Measurements from ENCODE around the gene NCAPG. TPM values are rescaled to one million over a fixed set of nuclear protein-coding genes. Genes with fewer than 3 reads are reported as not detected.

The NCAPG gene, protein sequence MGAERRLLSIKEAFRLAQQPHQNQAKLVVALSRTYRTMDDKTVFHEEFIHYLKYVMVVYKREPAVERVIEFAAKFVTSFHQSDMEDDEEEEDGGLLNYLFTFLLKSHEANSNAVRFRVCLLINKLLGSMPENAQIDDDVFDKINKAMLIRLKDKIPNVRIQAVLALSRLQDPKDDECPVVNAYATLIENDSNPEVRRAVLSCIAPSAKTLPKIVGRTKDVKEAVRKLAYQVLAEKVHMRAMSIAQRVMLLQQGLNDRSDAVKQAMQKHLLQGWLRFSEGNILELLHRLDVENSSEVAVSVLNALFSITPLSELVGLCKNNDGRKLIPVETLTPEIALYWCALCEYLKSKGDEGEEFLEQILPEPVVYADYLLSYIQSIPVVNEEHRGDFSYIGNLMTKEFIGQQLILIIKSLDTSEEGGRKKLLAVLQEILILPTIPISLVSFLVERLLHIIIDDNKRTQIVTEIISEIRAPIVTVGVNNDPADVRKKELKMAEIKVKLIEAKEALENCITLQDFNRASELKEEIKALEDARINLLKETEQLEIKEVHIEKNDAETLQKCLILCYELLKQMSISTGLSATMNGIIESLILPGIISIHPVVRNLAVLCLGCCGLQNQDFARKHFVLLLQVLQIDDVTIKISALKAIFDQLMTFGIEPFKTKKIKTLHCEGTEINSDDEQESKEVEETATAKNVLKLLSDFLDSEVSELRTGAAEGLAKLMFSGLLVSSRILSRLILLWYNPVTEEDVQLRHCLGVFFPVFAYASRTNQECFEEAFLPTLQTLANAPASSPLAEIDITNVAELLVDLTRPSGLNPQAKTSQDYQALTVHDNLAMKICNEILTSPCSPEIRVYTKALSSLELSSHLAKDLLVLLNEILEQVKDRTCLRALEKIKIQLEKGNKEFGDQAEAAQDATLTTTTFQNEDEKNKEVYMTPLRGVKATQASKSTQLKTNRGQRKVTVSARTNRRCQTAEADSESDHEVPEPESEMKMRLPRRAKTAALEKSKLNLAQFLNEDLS
- total RNA-seq (2014; rRNA removed; shearing (Covaris generic); ENCODE audit: low replicate concordance) = 21.0 and 46.3 TPM in 2 replicates

DNA sequence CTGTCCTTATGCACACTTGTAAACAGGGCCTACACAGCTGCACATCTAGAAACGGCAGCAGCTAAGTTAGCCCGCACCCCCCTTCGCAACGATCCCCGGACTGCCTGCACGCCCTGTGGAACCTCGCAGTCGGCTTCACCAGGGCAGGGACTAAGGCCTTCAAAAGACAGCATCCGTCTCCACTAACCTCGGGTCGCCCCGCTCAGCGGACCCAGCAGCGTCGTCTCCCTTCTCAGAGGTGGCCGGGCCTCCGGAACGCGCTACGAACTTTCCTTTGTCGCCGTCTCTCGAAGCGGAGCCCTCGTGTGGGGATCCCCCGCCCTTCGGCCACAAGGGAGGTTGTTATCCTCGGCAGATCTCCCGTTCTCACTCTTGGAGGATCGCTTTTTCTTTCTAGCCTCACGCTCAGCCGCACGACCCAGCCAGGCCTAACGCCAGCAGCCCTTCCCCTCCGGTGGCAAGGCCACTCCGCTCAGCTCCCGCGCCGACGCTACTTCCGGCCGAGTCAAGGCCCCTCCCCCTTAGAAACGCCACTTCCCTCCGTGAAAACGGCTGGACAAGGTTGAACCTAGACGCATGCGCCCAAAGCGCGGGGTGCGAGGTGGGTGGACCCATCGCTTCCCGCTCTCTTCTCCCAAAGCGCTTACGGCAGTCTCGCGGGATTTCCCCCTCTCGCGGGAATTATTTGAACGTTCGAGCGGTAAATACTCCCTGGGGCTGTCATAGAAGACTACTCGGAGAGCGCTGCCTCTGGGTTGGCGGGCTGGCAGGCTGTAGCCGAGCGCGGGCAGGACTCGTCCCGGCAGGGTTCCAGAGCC, at the start of gene NCAPG, which contains the start of gene DCAF16:
NCAPG (plus strand) TSS at position 720 of the 818 bp plus-strand sequence. CDS start 99 bp downstream, outside the sequence.
DCAF16 (minus strand) TSS at position 498 of the 818 bp plus-strand sequence. CDS start 6,616 bp downstream, outside the sequence.
- Histone ChIP-seq H3K79me2 (ENCODE audit: low read length) (peaks cover 96% of the 10 kb centered on the region), H3K9me3 (ENCODE audit: low read length) (no peaks in the 10 kb centered on the region), H3K36me3 (ENCODE audit: insufficient read depth, low read length) (peaks cover 60% of the 10 kb centered on the region), H4K20me1 (ENCODE audit: insufficient read depth, low read depth, low read length) (peaks cover 41% of the 10 kb centered on the region), H3K9me2 (replicated peaks; ENCODE audit: insufficient read depth, low read length) (no peaks in the 10 kb centered on the region), H3K4me3 (ENCODE audit: low read length) (peak within 1 kb of the TSS; percentile 93), H3K4me2 (ENCODE audit: low read depth, low read length, poor library complexity, severe bottlenecking) (peak within 1 kb of the TSS; percentile 97), H3K27ac (ENCODE audit: low read length) (peak within 1 kb of the TSS; percentile 81), H3K4me1 (ENCODE audit: low read length) (peaks cover 48% of the 10 kb centered on the region), H3K27me3 (ENCODE audit: low read length) (no peaks in the 10 kb centered on the region), H3K9ac (ENCODE audit: low read length) (peak within 1 kb of the TSS; percentile 93), H2AFZ (ENCODE audit: low read length) (no peak within 1 kb of the TSS)
- peak; percentile 100 for DNase-seq

DNA sequence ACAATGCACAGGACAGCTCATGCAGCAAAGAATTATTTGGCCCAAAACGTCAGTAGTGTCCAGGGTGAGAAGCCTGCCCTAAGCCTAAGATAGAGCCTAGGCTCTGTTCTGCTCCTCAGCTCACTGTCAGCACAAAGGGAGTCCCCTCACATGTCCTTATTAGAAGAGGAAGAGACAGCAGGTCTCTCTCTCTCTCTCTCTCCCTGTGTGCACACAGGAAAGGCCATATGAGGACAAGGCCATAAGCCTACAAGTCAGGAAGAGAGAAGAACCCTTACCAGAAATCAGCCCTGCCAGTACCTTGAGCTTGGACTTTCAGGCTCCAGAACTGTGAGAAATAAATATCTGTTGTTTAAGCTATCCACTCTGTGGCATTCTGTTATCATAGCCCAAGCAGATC, 49.7 kb upstream of the NCAPG start:
- Histone ChIP-seq H3K79me2 (ENCODE audit: low read length) (no peaks in the 10 kb centered on the region), H3K27ac (ENCODE audit: low read length) (no peak overlapping the region)

GRCh38 chr4:17762726-17763125, 48.1 kb upstream of the NCAPG start:
- Histone ChIP-seq H3K79me2 (ENCODE audit: low read length) (no peaks in the 10 kb centered on the region), H3K27me3 (ENCODE audit: low read length) (no peaks in the 10 kb centered on the region), H3K4me1 (ENCODE audit: low read length) (peaks cover 5% of the 10 kb centered on the region; the same call in 1 of the 2 replicates), H3K9ac (ENCODE audit: low read length) (no peak overlapping the region), H3K36me3 (ENCODE audit: insufficient read depth, low read length) (no peaks in the 10 kb centered on the region), H2AFZ (ENCODE audit: low read length) (no peak overlapping the region), H3K4me2 (ENCODE audit: low read depth, low read length, poor library complexity, severe bottlenecking) (no peak overlapping the region), H3K27ac (ENCODE audit: low read length) (no peak overlapping the region), H4K20me1 (ENCODE audit: insufficient read depth, low read depth, low read length) (no peaks in the 10 kb centered on the region), H3K9me2 (replicated peaks; ENCODE audit: insufficient read depth, low read length) (no peaks in the 10 kb centered on the region), H3K9me3 (ENCODE audit: low read length) (no peaks in the 10 kb centered on the region), H3K4me3 (ENCODE audit: low read length) (no peak overlapping the region)
- DNase-seq = peak; percentile 71

More for the DNA sequence above, 49.7 kb upstream of the NCAPG start:
- Histone ChIP-seq H3K27me3 (ENCODE audit: low read length) (no peaks in the 10 kb centered on the region), H3K4me3 (ENCODE audit: low read length) (no peak overlapping the region), H3K36me3 (ENCODE audit: insufficient read depth, low read length) (no peaks in the 10 kb centered on the region), H3K4me2 (ENCODE audit: low read depth, low read length, poor library complexity, severe bottlenecking) (no peak overlapping the region), H2AFZ (ENCODE audit: low read length) (no peak overlapping the region), H3K9me3 (ENCODE audit: low read length) (no peaks in the 10 kb centered on the region), H3K9me2 (replicated peaks; ENCODE audit: insufficient read depth, low read length) (no peaks in the 10 kb centered on the region), H3K9ac (ENCODE audit: low read length) (no peak overlapping the region), H4K20me1 (ENCODE audit: insufficient read depth, low read depth, low read length) (no peaks in the 10 kb centered on the region), H3K4me1 (ENCODE audit: low read length) (peaks cover 5% of the 10 kb centered on the region; the same call in 1 of the 2 replicates)
- no peak for DNase-seq

DNA sequence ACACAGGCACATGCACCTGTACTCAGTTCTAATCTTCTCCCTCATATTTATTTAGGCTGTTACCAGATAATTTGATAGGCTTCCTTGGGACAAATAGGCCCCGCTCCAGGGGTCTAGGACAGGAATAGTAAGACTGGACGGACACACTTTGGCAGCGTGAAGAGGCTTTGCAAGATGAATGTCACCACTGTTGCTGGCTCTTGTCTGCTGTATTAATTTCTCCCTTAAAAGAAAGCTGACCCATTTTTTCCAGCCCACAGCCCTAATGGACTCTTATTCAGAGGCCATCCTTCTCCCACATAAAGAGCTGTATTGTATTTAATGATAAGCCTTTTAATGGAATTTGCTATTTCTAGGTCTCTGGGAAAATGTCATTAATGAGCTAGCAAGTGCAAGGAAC, 47.4 kb upstream of the NCAPG start:
- no peaks in the 10 kb centered on the region for H3K79me2 ChIP-seq (ENCODE audit: low read length)
- H3K4me2 ChIP-seq (ENCODE audit: low read depth, low read length, poor library complexity, severe bottlenecking) = no peak overlapping the region
- no peak overlapping the region for H3K27ac ChIP-seq (ENCODE audit: low read length)
- no peaks in the 10 kb centered on the region for H3K36me3 ChIP-seq (ENCODE audit: insufficient read depth, low read length)
- no peaks in the 10 kb centered on the region for H3K9me3 ChIP-seq (ENCODE audit: low read length)
- DNase-seq = no peak
- H2AFZ ChIP-seq (ENCODE audit: low read length) = no peak overlapping the region
- H3K9ac ChIP-seq (ENCODE audit: low read length) = no peak overlapping the region
- H3K9me2 ChIP-seq (replicated peaks; ENCODE audit: insufficient read depth, low read length) = no peaks in the 10 kb centered on the region
- H3K27me3 ChIP-seq (ENCODE audit: low read length) = no peaks in the 10 kb centered on the region
- no peaks in the 10 kb centered on the region for H4K20me1 ChIP-seq (ENCODE audit: insufficient read depth, low read depth, low read length)
- peaks cover 5% of the 10 kb centered on the region; the same call in 1 of the 2 replicates for H3K4me1 ChIP-seq (ENCODE audit: low read length)
- H3K4me3 ChIP-seq (ENCODE audit: low read length) = no peak overlapping the region

GRCh38 chr4:17763931-17764330, 46.8 kb upstream of the NCAPG start:
- H3K9ac ChIP-seq (ENCODE audit: low read length) = no peak overlapping the region
- H4K20me1 ChIP-seq (ENCODE audit: insufficient read depth, low read depth, low read length) = no peaks in the 10 kb centered on the region
- peaks cover 5% of the 10 kb centered on the region; the same call in 1 of the 2 replicates for H3K4me1 ChIP-seq (ENCODE audit: low read length)
- no peaks in the 10 kb centered on the region for H3K27me3 ChIP-seq (ENCODE audit: low read length)
- no peak overlapping the region for H3K4me3 ChIP-seq (ENCODE audit: low read length)
- H3K9me3 ChIP-seq (ENCODE audit: low read length) = no peaks in the 10 kb centered on the region
- H3K36me3 ChIP-seq (ENCODE audit: insufficient read depth, low read length) = no peaks in the 10 kb centered on the region
- no peaks in the 10 kb centered on the region for H3K9me2 ChIP-seq (replicated peaks; ENCODE audit: insufficient read depth, low read length)
- DNase-seq = no peak
- no peak overlapping the region for H3K4me2 ChIP-seq (ENCODE audit: low read depth, low read length, poor library complexity, severe bottlenecking)
- no peaks in the 10 kb centered on the region for H3K79me2 ChIP-seq (ENCODE audit: low read length)
- no peak overlapping the region for H2AFZ ChIP-seq (ENCODE audit: low read length)
- H3K27ac ChIP-seq (ENCODE audit: low read length) = no peak overlapping the region

GRCh38 chr4:17765514-17766286, 45.1 kb upstream of the NCAPG start:
- Histone ChIP-seq H3K27me3 (ENCODE audit: low read length) (no peaks in the 10 kb centered on the region), H3K36me3 (ENCODE audit: insufficient read depth, low read length) (no peaks in the 10 kb centered on the region), H3K4me2 (ENCODE audit: low read depth, low read length, poor library complexity, severe bottlenecking) (no peak overlapping the region), H3K79me2 (ENCODE audit: low read length) (no peaks in the 10 kb centered on the region), H3K4me3 (ENCODE audit: low read length) (no peak overlapping the region), H3K9me2 (replicated peaks; ENCODE audit: insufficient read depth, low read length) (no peaks in the 10 kb centered on the region), H4K20me1 (ENCODE audit: insufficient read depth, low read depth, low read length) (no peaks in the 10 kb centered on the region), H3K9ac (ENCODE audit: low read length) (no peak overlapping the region), H2AFZ (ENCODE audit: low read length) (no peak overlapping the region), H3K4me1 (ENCODE audit: low read length) (peaks cover 5% of the 10 kb centered on the region; the same call in 1 of the 2 replicates), H3K9me3 (ENCODE audit: low read length) (no peaks in the 10 kb centered on the region), H3K27ac (ENCODE audit: low read length) (no peak overlapping the region)
- no peak for DNase-seq

- DNase-seq = no peak
- no peaks in the 10 kb centered on the region for H3K9me3 ChIP-seq (ENCODE audit: low read length)
- no peaks in the 10 kb centered on the region for H3K27me3 ChIP-seq (ENCODE audit: low read length)
- H2AFZ ChIP-seq (ENCODE audit: low read length) = no peak overlapping the region
- no peaks in the 10 kb centered on the region for H3K9me2 ChIP-seq (replicated peaks; ENCODE audit: insufficient read depth, low read length)
- no peak overlapping the region for H3K27ac ChIP-seq (ENCODE audit: low read length)
- no peak overlapping the region for H3K4me3 ChIP-seq (ENCODE audit: low read length)
- H3K4me1 ChIP-seq (ENCODE audit: low read length) = peaks cover 5% of the 10 kb centered on the region; the same call in 1 of the 2 replicates
- no peaks in the 10 kb centered on the region for H3K79me2 ChIP-seq (ENCODE audit: low read length)
- H3K9ac ChIP-seq (ENCODE audit: low read length) = no peak overlapping the region
- H3K4me2 ChIP-seq (ENCODE audit: low read depth, low read length, poor library complexity, severe bottlenecking) = no peak overlapping the region
- no peaks in the 10 kb centered on the region for H4K20me1 ChIP-seq (ENCODE audit: insufficient read depth, low read depth, low read length)
- no peaks in the 10 kb centered on the region for H3K36me3 ChIP-seq (ENCODE audit: insufficient read depth, low read length)
Measured at GRCh38 chr4:17766826-17767458, 43.8 kb upstream of the NCAPG start.
